Adrenal gland (tissue), 12 donors: ENCODE measurements around the gene TSPAN9. TPM values are rescaled to one million over a fixed set of nuclear protein-coding genes. Genes with fewer than 3 reads are reported as not detected.

ENCODE experiments used
- DNase-seq, 7 donors: peaks; one replicate each; pipeline ENCODE4 v3.0.0-alpha.2; 2019 to 2020
- H3K27ac ChIP-seq, 5 donors: fragments of 200-600 bp; sonication (generic) in 4 of 5; 1 replicate in 3 of 5; 2 replicates in 2 of 5; pipeline versions ENCODE4 v1.5.1 to v1.8.0; 2016 to 2020; ENCODE audit warnings: mild to moderate bottlenecking in 1 of 5
- H3K27me3 ChIP-seq: fragments of 200-600 bp; 2 replicates; pipeline ENCODE4 v1.8.0; 2021
- H3K36me3 ChIP-seq, 2 donors: fragments of 200-600 bp; replicated peaks in 1 of 2; 1 replicate in 1 of 2; 2 replicates in 1 of 2; pipeline versions ENCODE4 v1.5.1 to v1.8.0; 2018 to 2022
- H3K4me1 ChIP-seq, 2 donors: fragments of 200-600 bp; replicated peaks in 1 of 2; 1 replicate in 1 of 2; 2 replicates in 1 of 2; pipeline versions ENCODE4 v1.5.1 to v1.8.0; 2018 to 2021
- H3K4me3 ChIP-seq, 4 donors: fragments of 200-600 bp; sonication (generic) in 3 of 4; one replicate each; pipeline ENCODE4 v1.5.1; 2016 to 2018
- H3K9me3 ChIP-seq, 3 donors: fragments of 200-600 bp; sonication (generic) in 1 of 3; replicated peaks in 1 of 3; 1 replicate in 2 of 3; 2 replicates in 1 of 3; pipeline versions ENCODE4 v1.5.1 to v1.8.0; 2016 to 2021
- CTCF ChIP-seq, 6 experiments: fragments of 450-650 bp in 4 of 6; fragments of 200-600 bp in 2 of 6; sonication (generic) in 1 of 6; IDR thresholded peaks; 1 replicate in 5 of 6; 2 replicates in 1 of 6; pipeline versions ENCODE4 v1.5.1 to v1.8.0; 2016 to 2021; ENCODE audit warnings: antibody characterized with exemption in 6 of 6, mild to moderate bottlenecking in 2 of 6, moderate library complexity in 1 of 6
- POLR2A ChIP-seq, 2 donors: fragments of 450-650 bp; IDR thresholded peaks; one replicate each; pipeline ENCODE4 v1.6.1; 2017; ENCODE audit warnings: antibody characterized with exemption in 2 of 2, mild to moderate bottlenecking in 2 of 2, moderate library complexity in 1 of 2
- WGBS, 4 donors: extraction: QIAGEN DNeasy Blood & Tissue Kit in 2 of 4; methylation state at CpG; one replicate each; pipeline versions ENCODE4 v1.1.5 to v1.1.7; 2013 to 2017; 5-methylcytosine and 5-hydroxymethylcytosine counted together
- intact Hi-C, 2 donors: fragments of 100-400 bp; cut with DNase I; formaldehyde crosslinking; loops; one replicate each; pipeline versions ENCODE4 v1.14.1 to v1.15.0; 2022 to 2023
- polyA plus RNA-seq, 3 donors: library from polyadenylated mRNA; stranded (reverse); fragments of 200-250 nt in 2 of 3; fragments of 350-450 nt in 1 of 3; fragmentation: Illumina TruSeq in 1 of 3; extraction: RNeasy Lipid Tissue Mini Kit (QIAGEN cat#74804) in 1 of 3; gene quantifications; one replicate each; pipeline ENCODE4 v1.2.3, GENCODE V29; 2013 to 2014
- total RNA-seq, 9 donors: library from RNA; depleted of rRNA in 4 of 9; stranded (reverse); fragments of >200 nt in 4 of 9; fragments of 120-200 nt in 1 of 9; fragmentation: NEBNext Ultra II Directional in 1 of 9; extraction: Animal tissue kit (Norgen Biotek cat#: 25700) in 1 of 9; gene quantifications; one replicate each; pipeline versions ENCODE4 v1.1.0 to v1.2.4, GENCODE V29; 2013 to 2023
- donor health status: healthy with polysubstance abuse.
- donor health status: Bipolar disorder and iron deficiency.
- donor health status: DM: yes; HTN: yes; CAD: no.
- donor health status: DM: no; HTN: no; CAD: no.
- donor health status: DM: no; HTN: no; CAD: no.
- donor health status: DM: yes; HTN: yes; CAD: no.

The TSPAN9 gene
- total and polyA plus RNA-seq, 12 donors = 12.4 to 31.4 (median 22.4) TPM

- Histone ChIP-seq H3K4me3 (no peak overlapping the region), H3K27ac (no peak overlapping the region), H3K36me3 (no peaks in the 10 kb centered on the region), H3K9me3 (no peaks in the 10 kb centered on the region), H3K27me3 (no peaks in the 10 kb centered on the region), H3K4me1 (peaks cover 5 to 10% of the 10 kb centered on the region in 2 donors)
- no peak for TF ChIP-seq CTCF (IDR thresholded peaks at IDR 0.05)
- TF ChIP-seq POLR2A (IDR thresholded peaks at IDR 0.05) = no peak
- WGBS, 4 donors = 92 to 96% (median 95%) methylated on average over 8 of the region's 8 CpGs
- intact Hi-C loops = loop anchor here (5.0 to 10.0 kb wide), 4 partner anchors 64 to 206 kb away; no protein-coding TSS in a partner anchor
- no peak for DNase-seq
Observed at GRCh38 chr12:3071107-3071506, 6.1 kb upstream of the TSPAN9 start.

GRCh38 chr12:3071710-3072109 is 5.5 kb upstream of the TSPAN9 start:
- no peaks in the 10 kb centered on the region for H3K27me3 ChIP-seq
- H3K4me1 ChIP-seq = peaks cover 5 to 10% of the 10 kb centered on the region in 2 donors
- intact Hi-C loops = loop anchor here (5.0 to 10.0 kb wide), 4 partner anchors 63 to 206 kb away; no protein-coding TSS in a partner anchor
- H3K36me3 ChIP-seq = no peaks in the 10 kb centered on the region
- H3K9me3 ChIP-seq = no peaks in the 10 kb centered on the region
- WGBS, 4 donors = 90 to 95% (median 94%) methylated on average over 24 to 25 of the region's 25 CpGs
- DNase-seq = no peak
- H3K4me3 ChIP-seq = no peak overlapping the region
- TF ChIP-seq CTCF (IDR thresholded peaks at IDR 0.05) (no peak), POLR2A (IDR thresholded peaks at IDR 0.05) (no peak)
- no peak overlapping the region for H3K27ac ChIP-seq

- H3K27ac ChIP-seq = peak overlapping the region in 1 of 5 donors; percentile 17
- TF ChIP-seq CTCF (IDR thresholded peaks at IDR 0.05) (peak; percentile 93 to 99 (median 96)), POLR2A (IDR thresholded peaks at IDR 0.05) (no peak)
- no peak overlapping the region for H3K4me3 ChIP-seq
- H3K9me3 ChIP-seq = no peaks in the 10 kb centered on the region
- H3K36me3 ChIP-seq = no peaks in the 10 kb centered on the region
- 3 to 8% (median 6%) methylated on average over 9 to 13 of the region's 13 CpGs for WGBS, 4 donors
- peaks cover 5 to 16% of the 10 kb centered on the region in 2 donors for H3K4me1 ChIP-seq
- intact Hi-C loops = loop anchor here (5.0 to 10.0 kb wide), 4 partner anchors 61 to 204 kb away; no protein-coding TSS in a partner anchor
- peak; percentile 79 to 95 (median 85) for DNase-seq
- no peaks in the 10 kb centered on the region for H3K27me3 ChIP-seq
Observed at GRCh38 chr12:3073438-3074250, 3.5 kb upstream of the TSPAN9 start.

GRCh38 chr12:3075315-3075714 is 1.9 kb upstream of the TSPAN9 start:
- DNase-seq = no peak
- Histone ChIP-seq H3K27ac (no peak overlapping the region), H3K27me3 (no peaks in the 10 kb centered on the region), H3K9me3 (no peaks in the 10 kb centered on the region), H3K4me1 (peaks cover 5 to 17% of the 10 kb centered on the region in 2 donors), H3K4me3 (no peak overlapping the region), H3K36me3 (no peaks in the 10 kb centered on the region)
- TF ChIP-seq CTCF (IDR thresholded peaks at IDR 0.05) = no peak
- TF ChIP-seq POLR2A (IDR thresholded peaks at IDR 0.05) = no peak
- WGBS, 4 donors = 87 to 98% (median 89%) methylated on average over 6 of the region's 6 CpGs
- intact Hi-C loops = loop anchor here in 1 of 2 donors (10.0 kb wide), 1 partner anchor 59 kb away; no protein-coding TSS in a partner anchor
